ENCODE data around the gene ADCY5.

- TF ChIP-seq CTCF (IDR thresholded peaks at IDR 0.05) (no peak), POLR2A (IDR thresholded peaks at IDR 0.05) (no peak)
Measured at GRCh38 chr3:123475786-123476185, 26.9 kb upstream of the ADCY5 start.

Measured in lower leg skin (tissue), 3 donors.